ENCODE results near the gene HIPK2.

DNA sequence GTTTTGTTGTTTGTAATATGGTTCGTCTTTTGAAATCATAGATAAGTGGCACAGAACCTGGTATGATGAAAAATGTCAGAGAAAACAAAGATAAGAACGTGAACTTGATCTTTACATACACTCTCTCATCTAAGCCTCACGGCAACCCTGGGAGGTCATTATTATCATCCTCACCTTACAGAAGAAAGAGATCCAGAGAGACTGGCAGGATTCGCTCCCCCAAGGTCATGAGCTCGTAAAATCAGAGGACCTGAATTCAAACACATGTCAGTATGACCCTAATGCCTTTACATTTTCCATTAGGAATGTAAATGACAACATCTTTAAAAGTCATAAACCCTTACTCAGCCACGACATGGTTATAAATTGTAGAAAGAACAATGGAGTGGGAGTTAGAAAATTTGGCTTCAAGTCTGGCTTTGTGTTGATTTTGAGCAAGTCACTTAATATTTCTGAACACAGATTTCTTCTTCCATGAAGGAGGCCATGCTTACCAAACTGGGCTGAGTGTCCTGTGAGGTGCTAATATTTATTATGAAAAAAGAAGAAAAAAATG lies 35.9 kb downstream of the HIPK2 start:
- TF ChIP-seq EZH2 (IDR thresholded peaks at IDR 0.05) (no peak), POLR2AphosphoS5 (IDR thresholded peaks at IDR 0.05; ENCODE audit: borderline replicate concordance, low read depth, low read length) (no peak), FOXP2 (optimal IDR thresholded peaks at IDR 0.05; ENCODE audit: control extremely low read depth, extremely low read length, insufficient read depth) (no peak)
